Measurements from ENCODE around the gene VASH1.

DNA sequence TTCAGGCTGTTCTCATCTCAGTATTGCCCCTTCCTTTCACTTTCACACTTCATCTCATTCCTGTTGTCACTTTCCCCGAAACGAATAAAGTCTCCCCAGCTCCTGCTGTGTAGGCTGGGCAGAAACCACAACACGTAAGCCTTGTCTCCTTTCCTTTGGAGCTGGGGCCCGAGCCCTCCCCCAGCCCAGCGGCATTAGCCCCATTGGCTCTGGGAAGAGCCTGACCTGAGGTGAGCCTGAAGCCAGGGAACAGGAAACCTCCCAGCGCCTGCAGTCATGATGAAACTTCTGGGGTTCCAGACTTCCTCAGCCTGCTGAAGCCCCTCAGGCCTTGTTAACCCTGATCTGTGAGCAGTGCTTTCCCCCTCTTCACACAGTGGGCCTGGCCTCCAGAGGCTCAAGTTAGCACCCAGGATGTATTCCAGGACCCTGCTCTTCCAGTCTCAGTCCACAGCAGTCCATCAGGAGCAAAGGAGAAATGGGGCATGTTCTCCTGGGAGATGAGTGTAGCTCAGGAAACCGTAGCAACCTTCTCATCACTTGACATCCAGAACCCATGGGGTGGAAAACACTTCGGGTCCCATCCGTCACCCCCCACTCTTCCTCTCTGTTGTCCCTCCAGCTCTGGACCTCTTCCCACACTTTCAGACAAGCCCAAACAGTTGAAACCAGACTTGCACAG lies 21.8 kb downstream of the VASH1 start:
- TF ChIP-seq, protein P1, sequence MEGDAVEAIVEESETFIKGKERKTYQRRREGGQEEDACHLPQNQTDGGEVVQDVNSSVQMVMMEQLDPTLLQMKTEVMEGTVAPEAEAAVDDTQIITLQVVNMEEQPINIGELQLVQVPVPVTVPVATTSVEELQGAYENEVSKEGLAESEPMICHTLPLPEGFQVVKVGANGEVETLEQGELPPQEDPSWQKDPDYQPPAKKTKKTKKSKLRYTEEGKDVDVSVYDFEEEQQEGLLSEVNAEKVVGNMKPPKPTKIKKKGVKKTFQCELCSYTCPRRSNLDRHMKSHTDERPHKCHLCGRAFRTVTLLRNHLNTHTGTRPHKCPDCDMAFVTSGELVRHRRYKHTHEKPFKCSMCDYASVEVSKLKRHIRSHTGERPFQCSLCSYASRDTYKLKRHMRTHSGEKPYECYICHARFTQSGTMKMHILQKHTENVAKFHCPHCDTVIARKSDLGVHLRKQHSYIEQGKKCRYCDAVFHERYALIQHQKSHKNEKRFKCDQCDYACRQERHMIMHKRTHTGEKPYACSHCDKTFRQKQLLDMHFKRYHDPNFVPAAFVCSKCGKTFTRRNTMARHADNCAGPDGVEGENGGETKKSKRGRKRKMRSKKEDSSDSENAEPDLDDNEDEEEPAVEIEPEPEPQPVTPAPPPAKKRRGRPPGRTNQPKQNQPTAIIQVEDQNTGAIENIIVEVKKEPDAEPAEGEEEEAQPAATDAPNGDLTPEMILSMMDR (conservative IDR thresholded peaks at IDR 0.05; ENCODE audit: low read depth in 2 of 2) = no peak
- no peak for TF ChIP-seq EZH2 (IDR thresholded peaks at IDR 0.05; ENCODE audit: low read depth, unreplicated experiment)
